AG04449 (cell line): Measurements from ENCODE around the gene PROM2.

Source experiments
- CTCF ChIA-PET: fragments of 350-600 bp; formaldehyde crosslinking; extraction: SDS; loops from one replicate; lab custom pipeline; 2021; ENCODE audit warnings: antibody characterized with exemption; lab: Yijun Ruan, JAX
- POLR2A ChIA-PET: fragments of 400-600, 350-600 bp; formaldehyde crosslinking; extraction: SDS; loops from one replicate; lab custom pipeline; 2020; ENCODE audit warnings: antibody characterized with exemption, inconsistent platforms; lab: Yijun Ruan, JAX
- DNase-seq: peaks from one replicate; pipeline ENCODE4 v3.0.0-alpha.2; 2010; ENCODE audit warnings: low read depth, low spot score
- H3K4me3 ChIP-seq: 2 replicates; pipeline ENCODE4 v1.5.1; 2011; ENCODE audit warnings: low read depth, mild to moderate bottlenecking, control low read depth, low read length
- TF ChIP-seq, protein P1 (sequence below): IDR thresholded peaks from one replicate; pipeline ENCODE4 v1.5.1; 2011; ENCODE audit warnings: mild to moderate bottlenecking, moderate library complexity, low read length, control low read depth, inconsistent platforms; ENCODE audit not compliant: insufficient read depth; ENCODE audit errors: missing control alignments

PROM2 gene

GRCh38 chr2:95272299-95272751, 1.9 kb upstream of the PROM2 start:
- POLR2A ChIA-PET: no interaction called here
- CTCF ChIA-PET: no interaction called here

DNA sequence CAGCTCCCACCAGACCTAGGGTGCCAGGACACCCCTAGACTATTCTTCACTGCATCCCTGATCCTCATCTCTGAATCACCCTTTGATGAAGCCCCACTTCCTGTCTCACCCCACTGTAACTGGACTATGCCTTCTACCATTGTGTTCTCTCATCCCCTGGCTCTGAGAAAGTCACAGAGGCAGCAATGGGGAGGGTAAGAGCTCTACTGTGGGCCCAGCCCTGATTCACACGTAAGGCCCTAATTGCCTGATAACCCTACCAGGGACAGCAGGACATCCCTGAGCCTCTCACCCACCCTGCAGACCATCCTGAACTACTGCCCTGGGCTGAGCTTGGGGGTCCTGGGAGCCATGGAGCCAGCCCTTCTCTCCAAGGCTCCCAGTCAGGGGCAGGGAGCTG, 1.5 kb upstream of the PROM2 start:
- TF ChIP-seq, protein P1, sequence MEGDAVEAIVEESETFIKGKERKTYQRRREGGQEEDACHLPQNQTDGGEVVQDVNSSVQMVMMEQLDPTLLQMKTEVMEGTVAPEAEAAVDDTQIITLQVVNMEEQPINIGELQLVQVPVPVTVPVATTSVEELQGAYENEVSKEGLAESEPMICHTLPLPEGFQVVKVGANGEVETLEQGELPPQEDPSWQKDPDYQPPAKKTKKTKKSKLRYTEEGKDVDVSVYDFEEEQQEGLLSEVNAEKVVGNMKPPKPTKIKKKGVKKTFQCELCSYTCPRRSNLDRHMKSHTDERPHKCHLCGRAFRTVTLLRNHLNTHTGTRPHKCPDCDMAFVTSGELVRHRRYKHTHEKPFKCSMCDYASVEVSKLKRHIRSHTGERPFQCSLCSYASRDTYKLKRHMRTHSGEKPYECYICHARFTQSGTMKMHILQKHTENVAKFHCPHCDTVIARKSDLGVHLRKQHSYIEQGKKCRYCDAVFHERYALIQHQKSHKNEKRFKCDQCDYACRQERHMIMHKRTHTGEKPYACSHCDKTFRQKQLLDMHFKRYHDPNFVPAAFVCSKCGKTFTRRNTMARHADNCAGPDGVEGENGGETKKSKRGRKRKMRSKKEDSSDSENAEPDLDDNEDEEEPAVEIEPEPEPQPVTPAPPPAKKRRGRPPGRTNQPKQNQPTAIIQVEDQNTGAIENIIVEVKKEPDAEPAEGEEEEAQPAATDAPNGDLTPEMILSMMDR: no peak
- no peak overlapping the region for H3K4me3 ChIP-seq
- CTCF ChIA-PET: no interaction called here
- POLR2A ChIA-PET: no interaction called here
- no peak for DNase-seq

More at GRCh38 chr2:95272299-95272751, 1.9 kb upstream of the PROM2 start:
- no peak overlapping the region for H3K4me3 ChIP-seq
- DNase-seq: no peak
- TF ChIP-seq, protein P1: no peak

GRCh38 chr2:95273566-95274290, 521 bp upstream of the PROM2 start:
- H3K4me3 ChIP-seq: no peak overlapping the region

GRCh38 chr2:95275151-95275515, 884 bp downstream of the PROM2 start:
- CTCF ChIA-PET: interaction anchor here (0.6 kb wide), 1 partner anchor 12 kb away, joined by 3 read pairs; no protein-coding TSS in a partner anchor
- TF ChIP-seq, protein P1: no peak
- POLR2A ChIA-PET: no interaction called here
- H3K4me3 ChIP-seq: no peak overlapping the region
- no peak for DNase-seq

More at GRCh38 chr2:95273566-95274290, 521 bp upstream of the PROM2 start:
- CTCF ChIA-PET: no interaction called here
- TF ChIP-seq, protein P1: no peak
- DNase-seq: no peak
- POLR2A ChIA-PET: no interaction called here

GRCh38 chr2:95275601-95276243, 1.5 kb downstream of the PROM2 start:
- H3K4me3 ChIP-seq: no peak overlapping the region
- ChIA-PET POLR2A (no interaction called here), CTCF (interaction anchor here (0.6 kb wide), 1 partner anchor 11 kb away, joined by 3 read pairs; no protein-coding TSS in a partner anchor)
- TF ChIP-seq, protein P1: no peak
- DNase-seq: no peak

- ChIA-PET CTCF (no interaction called here), POLR2A (no interaction called here)
- H3K4me3 ChIP-seq: no peak overlapping the region
- DNase-seq: no peak
- TF ChIP-seq, protein P1: no peak
Observed at GRCh38 chr2:95276244-95276887, 2.1 kb downstream of the PROM2 start.
